ENCODE measurements around the gene CYTH1.

DNA sequence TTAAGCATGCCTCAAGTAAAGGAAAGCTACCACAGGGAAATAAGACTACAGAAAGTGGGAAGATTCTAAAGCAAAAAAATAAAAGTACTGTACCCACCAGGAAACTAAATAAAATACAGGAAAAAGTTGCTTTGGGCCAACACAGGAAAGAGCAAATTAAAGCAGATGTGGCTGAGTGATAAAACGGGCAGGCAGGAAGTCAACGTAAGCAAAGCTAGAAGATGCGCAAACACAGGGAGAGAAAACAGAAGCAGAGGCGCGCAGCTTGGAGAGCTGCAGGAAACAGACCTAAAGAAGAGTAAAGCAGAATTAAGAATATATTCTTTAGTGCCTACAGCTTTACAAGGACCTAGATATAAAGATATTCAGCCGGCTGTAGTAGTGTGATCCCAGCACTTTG, 36.9 kb upstream of the CYTH1 start:
- TF ChIP-seq, protein P1, sequence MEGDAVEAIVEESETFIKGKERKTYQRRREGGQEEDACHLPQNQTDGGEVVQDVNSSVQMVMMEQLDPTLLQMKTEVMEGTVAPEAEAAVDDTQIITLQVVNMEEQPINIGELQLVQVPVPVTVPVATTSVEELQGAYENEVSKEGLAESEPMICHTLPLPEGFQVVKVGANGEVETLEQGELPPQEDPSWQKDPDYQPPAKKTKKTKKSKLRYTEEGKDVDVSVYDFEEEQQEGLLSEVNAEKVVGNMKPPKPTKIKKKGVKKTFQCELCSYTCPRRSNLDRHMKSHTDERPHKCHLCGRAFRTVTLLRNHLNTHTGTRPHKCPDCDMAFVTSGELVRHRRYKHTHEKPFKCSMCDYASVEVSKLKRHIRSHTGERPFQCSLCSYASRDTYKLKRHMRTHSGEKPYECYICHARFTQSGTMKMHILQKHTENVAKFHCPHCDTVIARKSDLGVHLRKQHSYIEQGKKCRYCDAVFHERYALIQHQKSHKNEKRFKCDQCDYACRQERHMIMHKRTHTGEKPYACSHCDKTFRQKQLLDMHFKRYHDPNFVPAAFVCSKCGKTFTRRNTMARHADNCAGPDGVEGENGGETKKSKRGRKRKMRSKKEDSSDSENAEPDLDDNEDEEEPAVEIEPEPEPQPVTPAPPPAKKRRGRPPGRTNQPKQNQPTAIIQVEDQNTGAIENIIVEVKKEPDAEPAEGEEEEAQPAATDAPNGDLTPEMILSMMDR (conservative IDR thresholded peaks at IDR 0.05 in 1 of 2, IDR thresholded peaks at IDR 0.05 in 1 of 2; ENCODE audit: extremely low read depth in 1 of 2, insufficient read depth in 1 of 2, low read depth in 1 of 2, low read length in 2 of 2), result no peak
- TF ChIP-seq EZH2 (IDR thresholded peaks at IDR 0.05; ENCODE audit: borderline replicate concordance, low read length), result no peak
